ENCODE data around the gene PEX6. TPM values are rescaled to one million over a fixed set of nuclear protein-coding genes. Genes with fewer than 3 reads are reported as not detected.

PEX6 gene
- total RNA-seq, 1 donor from 2014 or later = 17.0 TPM

DNA sequence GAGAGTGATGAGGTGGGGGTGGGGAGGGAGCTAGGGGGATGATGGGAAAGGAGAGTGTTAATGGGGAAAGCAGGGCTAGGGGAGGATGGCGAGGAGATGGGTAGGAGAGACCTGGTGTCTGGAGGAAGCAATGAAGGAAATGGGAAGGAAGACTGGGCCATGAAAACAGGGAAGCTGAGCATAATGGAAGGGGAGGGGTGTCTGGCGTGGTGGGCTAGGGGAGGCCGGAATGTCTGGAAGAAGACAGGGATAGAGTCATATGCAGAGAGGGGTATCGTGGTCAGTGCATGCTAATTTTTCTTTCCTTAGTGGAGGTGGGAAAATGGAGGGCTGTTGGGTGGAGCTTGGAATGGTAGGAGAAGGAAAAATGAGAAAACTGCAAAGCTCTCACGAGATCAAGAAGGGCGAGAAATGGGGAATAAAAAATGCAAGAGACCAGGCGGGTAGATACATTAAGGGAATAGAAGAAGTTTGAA, 35.5 kb upstream of the PEX6 start:
- H3K4me3 Mint-ChIP-seq (ENCODE audit: unreplicated experiment) = peak overlapping the region; percentile 96
- no peaks in the 10 kb centered on the region for H3K27me3 Mint-ChIP-seq (ENCODE audit: low read depth)
- DNase-seq (ENCODE audit: low spot score) = no peak
- peak overlapping the region; percentile 96 for H3K27ac Mint-ChIP-seq (ENCODE audit: unreplicated experiment)
- TF ChIP-seq, protein P1, sequence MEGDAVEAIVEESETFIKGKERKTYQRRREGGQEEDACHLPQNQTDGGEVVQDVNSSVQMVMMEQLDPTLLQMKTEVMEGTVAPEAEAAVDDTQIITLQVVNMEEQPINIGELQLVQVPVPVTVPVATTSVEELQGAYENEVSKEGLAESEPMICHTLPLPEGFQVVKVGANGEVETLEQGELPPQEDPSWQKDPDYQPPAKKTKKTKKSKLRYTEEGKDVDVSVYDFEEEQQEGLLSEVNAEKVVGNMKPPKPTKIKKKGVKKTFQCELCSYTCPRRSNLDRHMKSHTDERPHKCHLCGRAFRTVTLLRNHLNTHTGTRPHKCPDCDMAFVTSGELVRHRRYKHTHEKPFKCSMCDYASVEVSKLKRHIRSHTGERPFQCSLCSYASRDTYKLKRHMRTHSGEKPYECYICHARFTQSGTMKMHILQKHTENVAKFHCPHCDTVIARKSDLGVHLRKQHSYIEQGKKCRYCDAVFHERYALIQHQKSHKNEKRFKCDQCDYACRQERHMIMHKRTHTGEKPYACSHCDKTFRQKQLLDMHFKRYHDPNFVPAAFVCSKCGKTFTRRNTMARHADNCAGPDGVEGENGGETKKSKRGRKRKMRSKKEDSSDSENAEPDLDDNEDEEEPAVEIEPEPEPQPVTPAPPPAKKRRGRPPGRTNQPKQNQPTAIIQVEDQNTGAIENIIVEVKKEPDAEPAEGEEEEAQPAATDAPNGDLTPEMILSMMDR (IDR thresholded peaks at IDR 0.05) = no peak
- H3K4me1 Mint-ChIP-seq (ENCODE audit: low read depth) = peaks cover 47% of the 10 kb centered on the region
- H3K36me3 Mint-ChIP-seq (ENCODE audit: low read depth) = peaks cover 18% of the 10 kb centered on the region
- H3K9me3 Mint-ChIP-seq (ENCODE audit: low read depth) = no peaks in the 10 kb centered on the region

DNA sequence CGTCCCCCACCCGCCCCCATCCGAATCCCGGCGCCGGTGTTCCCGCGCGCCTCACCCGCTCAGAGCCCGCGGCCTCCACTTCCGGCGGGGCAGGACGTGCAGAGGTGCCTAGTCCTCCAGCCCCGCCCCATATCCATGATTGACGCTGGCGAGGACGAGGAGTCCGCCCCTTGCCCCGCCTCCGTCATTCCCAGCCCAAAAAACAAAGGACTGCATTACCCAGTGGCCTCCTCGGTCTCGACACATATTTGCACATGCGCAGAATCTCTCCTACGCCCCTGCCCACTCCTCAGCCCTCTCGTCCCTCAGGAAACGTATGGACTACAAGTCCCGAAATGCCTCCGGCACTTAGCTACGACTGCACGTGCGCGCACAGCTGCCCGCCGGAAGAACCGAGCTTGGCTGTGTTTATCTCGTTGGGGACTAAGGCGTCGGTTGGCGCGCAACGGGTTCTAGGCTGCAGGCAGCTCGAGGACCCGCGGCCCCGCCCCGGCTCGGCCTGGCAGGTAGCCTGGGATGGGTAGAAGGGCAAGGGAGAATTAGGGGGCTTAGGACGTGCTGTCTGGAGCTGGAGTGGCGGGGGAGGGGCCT, 35.0 kb upstream of the PEX6 start, which contains the start of the genes KLHDC3 and MEA1:
KLHDC3 (plus strand) TSS at position 407 of the 591 bp plus-strand sequence. CDS start 2,944 bp downstream, outside the sequence.
MEA1 (minus strand) TSS at position 104 of the 591 bp plus-strand sequence. CDS start 133 bp downstream, outside the sequence.
- TF ChIP-seq, protein P1 (IDR thresholded peaks at IDR 0.05) = no peak
- no peaks in the 10 kb centered on the region for H3K27me3 Mint-ChIP-seq (ENCODE audit: low read depth)
- H3K4me1 Mint-ChIP-seq (ENCODE audit: low read depth) = peaks cover 47% of the 10 kb centered on the region
- H3K27ac Mint-ChIP-seq (ENCODE audit: unreplicated experiment) = peak within 1 kb of the TSS; percentile 96
- H3K36me3 Mint-ChIP-seq (ENCODE audit: low read depth) = peaks cover 17% of the 10 kb centered on the region
- peak within 1 kb of the TSS; percentile 96 for H3K4me3 Mint-ChIP-seq (ENCODE audit: unreplicated experiment)
- DNase-seq (ENCODE audit: low spot score) = peak; percentile 98
- no peaks in the 10 kb centered on the region for H3K9me3 Mint-ChIP-seq (ENCODE audit: low read depth)

DNA sequence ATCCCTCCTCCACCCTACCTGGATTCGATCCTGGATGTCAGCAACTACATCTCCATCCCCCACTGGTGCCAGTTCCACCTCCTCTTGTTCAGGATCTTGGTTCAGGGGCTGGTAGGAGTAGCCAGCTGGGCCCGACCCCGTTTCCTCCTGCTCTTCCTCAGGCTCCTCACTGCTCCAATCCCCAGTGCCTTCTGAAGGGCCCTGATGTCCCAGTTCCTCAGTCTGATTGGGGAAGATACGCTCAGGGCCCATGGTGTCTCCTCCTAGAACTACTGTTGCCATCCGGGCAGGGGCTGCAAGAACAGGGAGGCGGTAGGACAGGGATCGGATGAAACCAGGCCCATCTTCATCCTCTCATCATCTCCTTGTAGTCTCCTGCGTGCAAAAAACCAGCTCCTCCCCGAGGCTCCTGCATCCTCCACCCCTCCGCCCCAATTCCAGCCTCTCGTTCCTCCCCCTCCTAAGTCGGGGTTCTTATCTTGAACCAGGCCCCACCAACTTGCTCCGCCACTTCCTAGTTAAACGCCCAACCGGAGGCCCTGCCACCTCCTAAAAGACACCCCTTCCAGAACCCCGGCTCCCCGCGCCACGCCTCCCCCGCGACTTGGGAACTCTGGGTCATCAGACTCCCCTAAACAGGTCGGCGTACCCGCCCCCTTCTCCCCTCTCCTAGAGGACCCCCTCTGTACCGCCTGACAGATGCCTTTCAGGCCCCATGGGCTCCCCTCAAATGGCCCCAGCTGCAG, 34.3 kb upstream of the PEX6 start:
- Mint-ChIP-seq H3K27ac (ENCODE audit: unreplicated experiment) (peak overlapping the region; percentile 96), H3K4me3 (ENCODE audit: unreplicated experiment) (peak overlapping the region; percentile 96), H3K36me3 (ENCODE audit: low read depth) (peaks cover 14% of the 10 kb centered on the region), H3K4me1 (ENCODE audit: low read depth) (peaks cover 47% of the 10 kb centered on the region), H3K9me3 (ENCODE audit: low read depth) (no peaks in the 10 kb centered on the region), H3K27me3 (ENCODE audit: low read depth) (no peaks in the 10 kb centered on the region)
- no peak for DNase-seq (ENCODE audit: low spot score)
- TF ChIP-seq, protein P1 (IDR thresholded peaks at IDR 0.05) = no peak

DNA sequence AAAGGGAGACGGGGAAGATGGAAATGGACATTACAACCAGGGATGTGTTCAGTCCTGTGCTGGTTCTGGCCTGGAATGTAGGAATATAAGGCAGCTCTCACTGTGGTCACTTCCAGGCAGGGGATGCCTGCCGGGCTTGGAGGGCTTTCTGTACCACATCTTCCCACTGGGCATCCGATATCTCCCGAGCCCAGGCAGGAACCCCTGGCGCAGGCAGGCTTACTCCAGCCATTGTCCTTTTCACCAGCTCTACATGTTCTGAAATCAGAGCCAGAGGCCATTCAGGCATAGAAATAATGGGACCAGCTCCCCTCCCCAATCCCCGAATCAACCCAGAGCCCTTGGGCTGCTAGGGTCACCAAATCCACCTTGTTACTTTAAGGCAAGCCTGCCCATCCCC, 33.4 kb upstream of the PEX6 start:
- DNase-seq (ENCODE audit: low spot score) = no peak
- H3K4me1 Mint-ChIP-seq (ENCODE audit: low read depth) = peaks cover 41% of the 10 kb centered on the region
- no peaks in the 10 kb centered on the region for H3K27me3 Mint-ChIP-seq (ENCODE audit: low read depth)
- H3K4me3 Mint-ChIP-seq (ENCODE audit: unreplicated experiment) = peak overlapping the region; percentile 96
- H3K36me3 Mint-ChIP-seq (ENCODE audit: low read depth) = peaks cover 7% of the 10 kb centered on the region
- peak overlapping the region; percentile 12 for H3K27ac Mint-ChIP-seq (ENCODE audit: unreplicated experiment)
- no peaks in the 10 kb centered on the region for H3K9me3 Mint-ChIP-seq (ENCODE audit: low read depth)
- TF ChIP-seq, protein P1 (IDR thresholded peaks at IDR 0.05) = no peak

DNA sequence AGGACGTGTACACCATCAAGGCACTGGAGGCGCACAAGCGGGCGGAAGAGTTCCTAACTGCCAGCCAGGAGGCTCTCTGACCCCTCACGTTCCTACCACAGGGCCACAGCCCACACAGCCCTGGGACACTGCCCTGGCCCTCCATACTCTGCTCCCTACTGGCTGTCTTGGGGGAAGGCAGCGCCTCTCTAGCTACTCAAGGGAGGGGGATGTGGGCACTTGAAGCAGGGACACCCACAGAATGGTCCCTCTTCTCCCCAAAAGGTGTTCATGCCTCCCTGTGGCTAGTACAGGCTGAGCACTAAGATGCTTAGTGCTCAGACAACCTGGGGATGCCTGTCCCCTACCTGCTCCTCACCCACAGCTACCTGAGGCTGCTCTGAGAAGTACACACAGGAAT, 32.2 kb upstream of the PEX6 start:
- H3K4me3 Mint-ChIP-seq (ENCODE audit: unreplicated experiment) = no peak overlapping the region
- no peak for DNase-seq (ENCODE audit: low spot score)
- H3K36me3 Mint-ChIP-seq (ENCODE audit: low read depth) = peaks cover 8% of the 10 kb centered on the region
- no peaks in the 10 kb centered on the region for H3K9me3 Mint-ChIP-seq (ENCODE audit: low read depth)
- H3K4me1 Mint-ChIP-seq (ENCODE audit: low read depth) = peaks cover 33% of the 10 kb centered on the region
- H3K27ac Mint-ChIP-seq (ENCODE audit: unreplicated experiment) = no peak overlapping the region
- no peaks in the 10 kb centered on the region for H3K27me3 Mint-ChIP-seq (ENCODE audit: low read depth)
- TF ChIP-seq, protein P1 (IDR thresholded peaks at IDR 0.05) = no peak

All from chondrocyte (in vitro differentiated cells).